ENCODE measurements around the gene CFLAR. TPM values are rescaled to one million over a fixed set of nuclear protein-coding genes. Genes with fewer than 3 reads are reported as not detected.
"Not testable (repeated sequence)": the region's sequence is repeated elsewhere in the genome, so short reads cannot be mapped to it uniquely, and the experiment has no call there.

Gene CFLAR
- total and polyA plus RNA-seq, 3 experiments from 2014 or later = 172 to 303 (median 291) TPM

- Mint-ChIP-seq H3K27ac (peak overlapping the region; percentile 7 to 94 (median 88)), H3K4me1 (peaks cover 49 to 59% (median 57%) of the 10 kb centered on the region in 3 donors), H3K4me3 (peak overlapping the region; percentile 84 to 97 (median 89)), H3K36me3 (peaks cover 4 to 26% (median 8%) of the 10 kb centered on the region in 3 donors)
- peak overlapping the region; percentile 93 for H3K4me3 ChIP-seq (ENCODE audit: low read length)
- not testable (repeated sequence) for H3K9me3 ChIP-seq (ENCODE audit: low read length); H3K9me3 Mint-ChIP-seq; H3K27me3 Mint-ChIP-seq; H3K27me3 ChIP-seq (ENCODE audit: insufficient read depth, low read length, poor library complexity, severe bottlenecking); H3K36me3 ChIP-seq (ENCODE audit: insufficient read depth, low read length)
- ChIA-PET POLR2A (interaction anchor here (0.7 kb wide), 1 partner anchor 81 kb away, joined by 3 read pairs; no protein-coding TSS in a partner anchor), CTCF (interaction anchor here (3.3 kb wide), 2 partner anchors 11 to 49 kb away, joined by 16 to 74 read pairs; no protein-coding TSS in a partner anchor)
- H3K27ac ChIP-seq (ENCODE audit: low read depth, low read length) = peak overlapping the region; percentile 11
- H3K4me1 ChIP-seq (ENCODE audit: insufficient read depth, low read length) = peaks cover 32% of the 10 kb centered on the region
- DNase-seq = peak in 1 of 5 donors; percentile 12
These were observed 68.3 kb downstream of the CFLAR start for GRCh38 chr2:201184248-201184647.

- peak overlapping the region; percentile 48 for H3K4me3 ChIP-seq (ENCODE audit: low read length)
- DNase-seq = peak in 1 of 5 donors; percentile 16
- CTCF ChIA-PET = interaction anchor here (0.8 to 1.3 kb wide), 3 partner anchors 46 to 114 kb away, joined by 3 to 5 read pairs (median 3); partner anchors contain the start of gene NDUFB3
- H3K4me1 ChIP-seq (ENCODE audit: insufficient read depth, low read length) = peaks cover 46% of the 10 kb centered on the region
- H3K27ac ChIP-seq (ENCODE audit: low read depth, low read length) = no peak overlapping the region
- H3K4me3 Mint-ChIP-seq = peak overlapping the region; percentile 83 to 97 (median 89)
- peaks cover 55 to 71% (median 66%) of the 10 kb centered on the region in 3 donors for H3K4me1 Mint-ChIP-seq
- no peaks in the 10 kb centered on the region for H3K27me3 Mint-ChIP-seq
- POLR2A ChIA-PET = no interaction called here
- no peaks in the 10 kb centered on the region for H3K9me3 ChIP-seq (ENCODE audit: low read length)
- H3K36me3 ChIP-seq (ENCODE audit: insufficient read depth, low read length) = no peaks in the 10 kb centered on the region
- H3K9me3 Mint-ChIP-seq = no peaks in the 10 kb centered on the region
- H3K27ac Mint-ChIP-seq = peak overlapping the region; percentile 47 to 94 (median 88)
- no peaks in the 10 kb centered on the region for H3K27me3 ChIP-seq (ENCODE audit: insufficient read depth, low read length, poor library complexity, severe bottlenecking)
- peaks cover 4 to 35% (median 8%) of the 10 kb centered on the region in 3 donors for H3K36me3 Mint-ChIP-seq
These were observed 69.9 kb downstream of the CFLAR start for GRCh38 chr2:201185863-201186262.

GRCh38 chr2:201186982-201187381 lies 71.0 kb downstream of the CFLAR start:
- H3K4me3 ChIP-seq (ENCODE audit: low read length) = no peak overlapping the region
- no peaks in the 10 kb centered on the region for H3K27me3 ChIP-seq (ENCODE audit: insufficient read depth, low read length, poor library complexity, severe bottlenecking)
- peaks cover 66 to 82% (median 77%) of the 10 kb centered on the region in 3 donors for H3K4me1 Mint-ChIP-seq
- no peaks in the 10 kb centered on the region for H3K9me3 ChIP-seq (ENCODE audit: low read length)
- H3K27ac Mint-ChIP-seq = peak overlapping the region in 7 of 8 donors; percentile 12 to 91 (median 64)
- peaks cover 4 to 36% (median 8%) of the 10 kb centered on the region in 3 donors for H3K36me3 Mint-ChIP-seq
- no peak overlapping the region for H3K27ac ChIP-seq (ENCODE audit: low read depth, low read length)
- H3K36me3 ChIP-seq (ENCODE audit: insufficient read depth, low read length) = no peaks in the 10 kb centered on the region
- H3K9me3 Mint-ChIP-seq = no peaks in the 10 kb centered on the region
- peak overlapping the region in 5 of 7 donors; percentile 5 to 57 (median 18) for H3K4me3 Mint-ChIP-seq
- peaks cover 57% of the 10 kb centered on the region for H3K4me1 ChIP-seq (ENCODE audit: insufficient read depth, low read length)
- DNase-seq = no peak
- no peaks in the 10 kb centered on the region for H3K27me3 Mint-ChIP-seq
- ChIA-PET POLR2A (interaction anchor here (0.6 kb wide), 1 partner anchor 10 kb away, joined by 3 read pairs; no protein-coding TSS in a partner anchor), CTCF (no interaction called here)

GRCh38 chr2:201188449-201188848 lies 72.5 kb downstream of the CFLAR start:
- Histone ChIP-seq H3K4me1 (ENCODE audit: insufficient read depth, low read length) (peaks cover 70% of the 10 kb centered on the region), H3K9me3 (ENCODE audit: low read length) (no peaks in the 10 kb centered on the region), H3K36me3 (ENCODE audit: insufficient read depth, low read length) (no peaks in the 10 kb centered on the region), H3K27me3 (ENCODE audit: insufficient read depth, low read length, poor library complexity, severe bottlenecking) (no peaks in the 10 kb centered on the region), H3K4me3 (ENCODE audit: low read length) (no peak overlapping the region), H3K27ac (ENCODE audit: low read depth, low read length) (no peak overlapping the region)
- no peaks in the 10 kb centered on the region for H3K27me3 Mint-ChIP-seq
- ChIA-PET CTCF (interaction anchor here (2.1 kb wide), 1 partner anchor 44 kb away, joined by 11 read pairs; no protein-coding TSS in a partner anchor), POLR2A (no interaction called here)
- no peak for DNase-seq
- H3K27ac Mint-ChIP-seq = peak overlapping the region; percentile 29 to 91 (median 72)
- H3K9me3 Mint-ChIP-seq = no peaks in the 10 kb centered on the region
- H3K4me1 Mint-ChIP-seq = peaks cover 69 to 86% (median 81%) of the 10 kb centered on the region in 3 donors
- peak overlapping the region in 2 of 7 donors; percentile 16 to 43 for H3K4me3 Mint-ChIP-seq
- peaks cover 4 to 35% (median 8%) of the 10 kb centered on the region in 3 donors for H3K36me3 Mint-ChIP-seq

GRCh38 chr2:201191132-201191875 lies 75.3 kb downstream of the CFLAR start:
- peaks cover 62 to 85% (median 78%) of the 10 kb centered on the region in 3 donors for H3K4me1 Mint-ChIP-seq
- no peaks in the 10 kb centered on the region for H3K27me3 ChIP-seq (ENCODE audit: insufficient read depth, low read length, poor library complexity, severe bottlenecking)
- H3K27ac Mint-ChIP-seq = peak overlapping the region; percentile 62 to 97 (median 91)
- peaks cover 6% of the 10 kb centered on the region for H3K36me3 ChIP-seq (ENCODE audit: insufficient read depth, low read length)
- peaks cover 89% of the 10 kb centered on the region for H3K4me1 ChIP-seq (ENCODE audit: insufficient read depth, low read length)
- H3K4me3 Mint-ChIP-seq = peak overlapping the region; percentile 11 to 79 (median 63)
- CTCF ChIA-PET = interaction anchor here (0.9 to 6.6 kb wide), 4 partner anchors 8 to 290 kb away, joined by 3 to 58 read pairs (median 4); partner anchors contain the start of gene CASP10
- peak overlapping the region; percentile 4 for H3K4me3 ChIP-seq (ENCODE audit: low read length)
- H3K27me3 Mint-ChIP-seq = no peaks in the 10 kb centered on the region
- POLR2A ChIA-PET = interaction anchor here (0.5 to 0.9 kb wide), 2 partner anchors 9 to 285 kb away, joined by 3 to 6 read pairs; partner anchors contain the start of gene CASP10
- H3K27ac ChIP-seq (ENCODE audit: low read depth, low read length) = no peak overlapping the region
- no peaks in the 10 kb centered on the region for H3K9me3 Mint-ChIP-seq
- DNase-seq = peak in 2 of 5 donors; percentile 26 to 62
- H3K36me3 Mint-ChIP-seq = peaks cover 4 to 42% (median 11%) of the 10 kb centered on the region in 3 donors
- H3K9me3 ChIP-seq (ENCODE audit: low read length) = no peaks in the 10 kb centered on the region

GRCh38 chr2:201194097-201194496 lies 78.1 kb downstream of the CFLAR start:
- peaks cover 51 to 74% (median 66%) of the 10 kb centered on the region in 3 donors for H3K4me1 Mint-ChIP-seq
- no peaks in the 10 kb centered on the region for H3K27me3 ChIP-seq (ENCODE audit: insufficient read depth, low read length, poor library complexity, severe bottlenecking)
- no peaks in the 10 kb centered on the region for H3K9me3 ChIP-seq (ENCODE audit: low read length)
- H3K36me3 Mint-ChIP-seq = peaks cover 0 to 43% (median 8%) of the 10 kb centered on the region in 3 donors
- peaks cover 15% of the 10 kb centered on the region for H3K36me3 ChIP-seq (ENCODE audit: insufficient read depth, low read length)
- CTCF ChIA-PET = interaction anchor here (1.0 to 6.6 kb wide), 6 partner anchors 11 to 289 kb away, joined by 3 to 58 read pairs (median 4); partner anchors contain the start of gene CASP10
- no peak overlapping the region for H3K27ac ChIP-seq (ENCODE audit: low read depth, low read length)
- POLR2A ChIA-PET = interaction anchor here (0.5 to 1.1 kb wide), 6 partner anchors 11 to 336 kb away, joined by 3 to 7 read pairs (median 4); partner anchors contain the start of gene CASP10
- peak in 2 of 5 donors; percentile 19 to 20 for DNase-seq
- no peaks in the 10 kb centered on the region for H3K9me3 Mint-ChIP-seq
- peak overlapping the region; percentile 14 for H3K4me3 ChIP-seq (ENCODE audit: low read length)
- peak overlapping the region; percentile 53 to 93 (median 90) for H3K27ac Mint-ChIP-seq
- peak overlapping the region; percentile 5 to 81 (median 77) for H3K4me3 Mint-ChIP-seq
- H3K4me1 ChIP-seq (ENCODE audit: insufficient read depth, low read length) = peaks cover 68% of the 10 kb centered on the region
- H3K27me3 Mint-ChIP-seq = no peaks in the 10 kb centered on the region

- H3K27ac ChIP-seq (ENCODE audit: low read depth, low read length) = no peak overlapping the region
- peak overlapping the region in 4 of 7 donors; percentile 15 to 41 (median 32) for H3K4me3 Mint-ChIP-seq
These were observed 79.4 kb downstream of the CFLAR start for GRCh38 chr2:201195331-201195730.

More at GRCh38 chr2:201195331-201195730, 79.4 kb downstream of the CFLAR start:
- no peak overlapping the region for H3K4me3 ChIP-seq (ENCODE audit: low read length)
- peaks cover 24% of the 10 kb centered on the region for H3K36me3 ChIP-seq (ENCODE audit: insufficient read depth, low read length)
- no peaks in the 10 kb centered on the region for H3K27me3 Mint-ChIP-seq
- H3K9me3 Mint-ChIP-seq = no peaks in the 10 kb centered on the region
- H3K4me1 ChIP-seq (ENCODE audit: insufficient read depth, low read length) = peaks cover 56% of the 10 kb centered on the region
- no peaks in the 10 kb centered on the region for H3K27me3 ChIP-seq (ENCODE audit: insufficient read depth, low read length, poor library complexity, severe bottlenecking)
- H3K36me3 Mint-ChIP-seq = peaks cover 0 to 43% (median 14%) of the 10 kb centered on the region in 3 donors
- ChIA-PET CTCF (interaction anchor here (1.0 to 6.6 kb wide), 7 partner anchors 12 to 290 kb away, joined by 3 to 58 read pairs (median 4); partner anchors contain the start of gene CASP10), POLR2A (no interaction called here)
- H3K27ac Mint-ChIP-seq = peak overlapping the region; percentile 21 to 93 (median 82)
- peaks cover 48 to 68% (median 66%) of the 10 kb centered on the region in 3 donors for H3K4me1 Mint-ChIP-seq
- no peaks in the 10 kb centered on the region for H3K9me3 ChIP-seq (ENCODE audit: low read length)
- DNase-seq = no peak
